Stimulated activated memory B cell treated with anti-CD40 and anti-IgM and Interleukin-4, amounts not matched to agents 10 μg/mL and 1 μg/mL and 100 μg/mL, for 72 hours (primary cell): Measurements from ENCODE around the gene CHST8.

Source experiments
- ATAC-seq: fragments of 150-1000 bp; cut with Tn5 transposase; 2 replicates; pipeline ENCODE4 v1.10.0; 2021
- H3K27ac Mint-ChIP-seq: one replicate; pipeline ENCODE4 v1.8.0; 2022; ENCODE audit warnings: mild to moderate bottlenecking, mixed read lengths
- H3K27me3 Mint-ChIP-seq: one replicate; pipeline ENCODE4 v1.8.0; 2022; ENCODE audit warnings: mixed read lengths
- H3K36me3 Mint-ChIP-seq: one replicate; pipeline ENCODE4 v1.8.0; 2022; ENCODE audit warnings: mixed read lengths
- H3K4me1 Mint-ChIP-seq: one replicate; pipeline ENCODE4 v1.8.0; 2022; ENCODE audit warnings: mixed read lengths
- H3K4me3 Mint-ChIP-seq: one replicate; pipeline ENCODE4 v1.8.0; 2022; ENCODE audit warnings: mild to moderate bottlenecking, moderate library complexity, mixed read lengths
- H3K9me3 Mint-ChIP-seq: one replicate; pipeline ENCODE4 v1.8.0; 2022; ENCODE audit warnings: mixed read lengths

The CHST8 gene

GRCh38 chr19:33669376-33669775 lies 47.6 kb downstream of the CHST8 start:
- H3K4me1 Mint-ChIP-seq, result no peaks in the 10 kb centered on the region
- ATAC-seq, result no peak
- H3K9me3 Mint-ChIP-seq, result peaks cover 12% of the 10 kb centered on the region
- H3K36me3 Mint-ChIP-seq, result no peaks in the 10 kb centered on the region
- H3K27ac Mint-ChIP-seq, result no peak overlapping the region
- H3K27me3 Mint-ChIP-seq, result no peaks in the 10 kb centered on the region
- H3K4me3 Mint-ChIP-seq, result no peak overlapping the region

GRCh38 chr19:33670398-33670797 lies 48.6 kb downstream of the CHST8 start:
- no peak for ATAC-seq
- Mint-ChIP-seq H3K4me1 (no peaks in the 10 kb centered on the region), H3K27me3 (no peaks in the 10 kb centered on the region), H3K27ac (no peak overlapping the region), H3K36me3 (no peaks in the 10 kb centered on the region), H3K4me3 (no peak overlapping the region), H3K9me3 (peaks cover 12% of the 10 kb centered on the region)

DNA sequence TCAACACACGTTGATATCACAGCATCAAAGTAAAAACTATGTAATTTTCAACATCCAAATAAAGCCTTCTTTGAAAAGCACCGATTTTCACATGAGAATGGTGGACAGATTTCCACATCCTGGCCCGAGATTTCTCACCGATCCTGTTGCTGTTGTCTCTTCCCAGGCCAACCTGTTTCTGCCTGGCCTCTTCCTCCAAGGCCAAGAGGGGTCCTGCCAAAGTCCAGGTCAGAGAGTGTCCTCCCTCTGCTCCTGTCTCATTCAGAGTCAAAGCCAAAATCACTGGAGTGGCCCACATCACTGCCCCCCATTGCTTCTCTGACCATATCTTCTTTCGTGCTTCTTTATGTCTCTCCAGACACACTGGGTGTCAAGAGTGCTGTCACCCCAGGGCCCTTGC lies 49.5 kb downstream of the CHST8 start:
- no peak overlapping the region for H3K4me3 Mint-ChIP-seq
- H3K4me1 Mint-ChIP-seq, result no peaks in the 10 kb centered on the region
- no peak for ATAC-seq
- H3K27ac Mint-ChIP-seq, result no peak overlapping the region
- H3K36me3 Mint-ChIP-seq, result no peaks in the 10 kb centered on the region
- peaks cover 12% of the 10 kb centered on the region for H3K9me3 Mint-ChIP-seq
- no peaks in the 10 kb centered on the region for H3K27me3 Mint-ChIP-seq

DNA sequence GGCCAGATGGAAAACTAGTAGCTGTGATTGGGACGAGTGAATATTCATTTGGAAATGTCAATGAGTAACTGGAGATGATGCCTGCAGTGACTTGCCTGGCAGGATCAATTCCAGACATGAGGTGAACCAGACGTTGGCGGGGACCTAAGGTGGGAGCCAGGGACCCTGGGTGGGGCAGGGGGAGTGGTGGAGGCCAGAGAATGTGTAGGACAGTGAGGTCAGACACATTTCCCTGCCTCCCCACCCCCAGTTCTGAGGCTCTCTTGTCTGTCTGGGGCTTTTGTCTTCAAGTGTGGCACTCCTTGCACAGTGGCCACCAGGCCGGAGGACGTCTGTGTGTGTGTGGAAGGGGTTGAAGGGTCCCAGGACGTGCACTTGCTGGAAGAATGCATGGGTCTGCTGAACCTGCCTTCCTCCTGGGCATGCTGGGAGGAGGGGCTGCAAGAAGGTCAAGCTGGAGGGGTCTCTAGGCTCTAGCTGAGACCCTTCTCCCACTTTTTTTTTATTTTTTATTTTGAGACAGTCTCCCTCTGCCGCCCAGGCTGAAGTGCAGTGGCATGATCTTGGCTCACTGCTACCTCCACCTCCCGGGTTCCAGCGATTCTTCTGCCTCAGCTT lies 51.6 kb downstream of the CHST8 start:
- no peak overlapping the region for H3K4me3 Mint-ChIP-seq
- H3K36me3 Mint-ChIP-seq, result no peaks in the 10 kb centered on the region
- H3K27ac Mint-ChIP-seq, result no peak overlapping the region
- peaks cover 13% of the 10 kb centered on the region for H3K9me3 Mint-ChIP-seq
- H3K27me3 Mint-ChIP-seq, result no peaks in the 10 kb centered on the region
- ATAC-seq, result no peak
- H3K4me1 Mint-ChIP-seq, result no peaks in the 10 kb centered on the region

DNA sequence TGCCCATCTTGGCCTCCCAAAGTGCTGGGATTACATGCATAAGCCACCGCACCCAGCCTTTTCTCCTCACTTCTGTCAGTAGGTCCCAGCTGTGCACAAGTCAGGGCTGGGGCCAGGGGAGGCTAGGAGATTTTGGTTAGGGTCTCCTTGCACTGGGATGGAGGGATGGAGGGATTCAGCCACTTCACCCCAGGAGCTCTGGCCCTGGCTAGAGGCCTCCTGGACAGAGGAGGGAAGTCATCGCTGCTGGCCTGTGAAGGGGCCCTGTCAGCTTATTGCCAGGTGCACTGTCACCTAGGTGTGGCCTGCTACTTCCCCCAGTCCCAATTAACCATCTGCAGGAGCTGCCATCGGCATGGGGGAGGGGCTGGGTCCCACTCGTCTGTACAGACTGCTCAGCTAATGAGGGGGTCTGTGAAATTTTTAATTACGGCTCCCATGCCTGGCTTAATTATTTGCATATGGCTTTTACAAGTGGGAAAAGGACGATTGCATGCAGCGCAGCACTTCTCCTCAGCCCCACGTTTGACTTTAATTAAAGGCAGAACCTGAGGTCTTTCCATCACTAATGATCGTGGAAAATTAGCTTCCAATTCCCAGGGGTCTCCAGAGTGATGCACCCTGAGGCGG lies 52.4 kb downstream of the CHST8 start:
- ATAC-seq, result no peak
- Mint-ChIP-seq H3K27ac (no peak overlapping the region), H3K4me3 (no peak overlapping the region), H3K36me3 (no peaks in the 10 kb centered on the region), H3K9me3 (peaks cover 13% of the 10 kb centered on the region), H3K4me1 (no peaks in the 10 kb centered on the region), H3K27me3 (no peaks in the 10 kb centered on the region)

DNA sequence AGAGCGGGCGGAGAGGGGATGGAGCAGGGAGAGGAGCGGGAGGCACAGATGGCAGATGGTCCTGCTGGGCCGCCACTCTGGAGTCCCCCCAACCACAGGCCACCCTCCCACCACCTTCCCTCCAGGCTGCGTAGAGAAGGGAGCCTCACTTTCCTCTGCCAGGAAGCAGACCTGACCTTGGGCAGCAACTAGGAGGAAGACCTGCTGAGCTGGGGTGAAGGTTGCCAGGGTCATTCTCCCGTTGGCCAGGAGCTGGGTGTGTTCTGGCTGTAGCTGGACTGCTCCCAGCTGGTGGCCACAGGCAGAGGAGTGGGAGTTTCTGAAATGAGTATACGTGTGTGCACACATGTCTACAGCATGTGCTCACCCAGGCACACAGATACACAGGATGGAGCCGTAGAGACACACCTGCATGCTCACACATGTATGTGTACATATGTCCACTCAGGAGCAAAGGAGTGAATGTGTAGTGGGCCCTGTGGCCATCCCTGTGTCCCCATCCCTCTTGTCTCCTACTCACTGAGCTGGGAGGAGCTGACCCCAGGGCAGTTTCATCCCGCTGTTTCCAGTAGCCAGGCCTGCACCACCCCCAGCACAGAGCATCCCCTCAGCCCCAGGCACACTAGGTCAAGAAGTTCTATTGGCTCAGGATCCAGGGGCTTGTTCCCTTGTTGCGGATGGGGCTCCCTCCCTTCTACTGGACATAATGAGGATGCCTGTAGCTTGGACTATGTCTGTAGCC lies 53.0 kb downstream of the CHST8 start:
- Mint-ChIP-seq H3K27ac (no peak overlapping the region), H3K4me3 (no peak overlapping the region), H3K4me1 (no peaks in the 10 kb centered on the region), H3K27me3 (no peaks in the 10 kb centered on the region), H3K36me3 (no peaks in the 10 kb centered on the region), H3K9me3 (peaks cover 13% of the 10 kb centered on the region)
- ATAC-seq, result no peak

DNA sequence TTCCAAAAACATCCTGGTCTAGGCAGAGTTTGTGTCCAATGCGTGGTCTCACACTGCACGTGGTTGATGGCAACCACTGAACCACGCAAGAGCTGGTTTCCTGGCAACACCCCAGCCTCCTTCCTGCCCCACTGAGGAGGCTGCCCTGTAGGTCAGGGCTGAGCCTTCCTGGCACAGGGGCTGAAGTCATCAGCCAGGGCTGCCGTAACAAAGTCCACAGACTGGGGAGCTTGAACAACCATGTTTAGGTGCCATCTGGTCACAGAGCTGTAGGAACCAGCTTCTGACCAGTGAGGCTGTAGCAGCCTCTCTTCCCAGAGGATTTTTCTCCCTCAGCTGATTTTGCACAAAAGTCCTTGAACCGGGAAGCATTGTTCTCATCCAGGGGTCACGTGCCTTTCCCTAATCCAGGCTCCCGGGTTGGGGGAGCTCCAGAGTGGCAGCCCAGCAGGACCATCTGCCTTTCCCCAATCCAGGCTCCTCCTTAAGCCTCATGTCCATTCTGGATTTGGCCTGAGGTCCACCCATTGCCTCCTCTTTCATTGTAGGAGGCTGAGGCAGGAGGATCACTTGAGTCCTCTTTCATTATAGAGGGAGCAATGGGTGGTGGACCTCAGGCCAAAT lies 53.9 kb downstream of the CHST8 start:
- Mint-ChIP-seq H3K4me3 (no peak overlapping the region), H3K4me1 (no peaks in the 10 kb centered on the region), H3K27ac (no peak overlapping the region), H3K27me3 (no peaks in the 10 kb centered on the region), H3K36me3 (no peaks in the 10 kb centered on the region), H3K9me3 (peaks cover 13% of the 10 kb centered on the region)
- no peak for ATAC-seq

DNA sequence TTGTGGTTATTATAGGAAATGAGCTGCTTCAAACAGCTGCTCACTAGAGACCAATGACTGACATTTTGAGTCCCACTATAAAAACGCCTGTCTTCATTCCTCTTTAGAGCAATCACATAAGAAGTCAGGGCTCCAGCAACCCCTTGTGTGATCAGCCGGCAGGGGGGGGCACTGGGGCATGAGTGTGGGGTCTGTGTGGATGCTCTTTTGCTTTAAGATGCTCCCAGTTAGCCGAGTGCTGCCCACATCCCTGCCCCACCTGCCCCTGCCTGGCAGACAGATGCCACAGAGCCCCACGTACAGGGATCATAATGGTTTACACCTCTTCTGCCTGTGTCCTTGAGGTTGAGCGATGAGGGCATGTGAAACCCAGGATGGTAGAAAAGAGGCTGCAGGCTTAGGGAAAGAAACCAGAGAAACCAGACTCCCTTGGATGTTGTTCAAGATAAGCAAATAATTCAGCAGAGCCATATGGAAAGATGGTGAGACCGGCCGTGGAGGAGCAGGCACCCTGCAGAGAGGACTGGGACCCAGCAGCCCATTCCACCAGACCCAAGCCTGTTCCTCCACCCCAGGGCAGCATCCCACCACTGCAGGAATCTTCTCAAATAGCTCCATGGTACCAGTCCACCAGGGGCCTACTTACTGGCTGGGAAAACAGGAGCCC lies 55.4 kb downstream of the CHST8 start:
- Mint-ChIP-seq H3K9me3 (peaks cover 7% of the 10 kb centered on the region), H3K36me3 (no peaks in the 10 kb centered on the region), H3K4me3 (no peak overlapping the region), H3K27me3 (no peaks in the 10 kb centered on the region), H3K27ac (no peak overlapping the region), H3K4me1 (no peaks in the 10 kb centered on the region)
- no peak for ATAC-seq

- no peak overlapping the region for H3K4me3 Mint-ChIP-seq
- ATAC-seq, result no peak
- H3K9me3 Mint-ChIP-seq, result peaks cover 4% of the 10 kb centered on the region
- no peaks in the 10 kb centered on the region for H3K27me3 Mint-ChIP-seq
- no peaks in the 10 kb centered on the region for H3K4me1 Mint-ChIP-seq
- no peaks in the 10 kb centered on the region for H3K36me3 Mint-ChIP-seq
- no peak overlapping the region for H3K27ac Mint-ChIP-seq
Observed at GRCh38 chr19:33677745-33678426, 56.1 kb downstream of the CHST8 start.

- H3K27ac Mint-ChIP-seq, result no peak overlapping the region
- peaks cover 4% of the 10 kb centered on the region for H3K9me3 Mint-ChIP-seq
- H3K4me3 Mint-ChIP-seq, result no peak overlapping the region
- H3K36me3 Mint-ChIP-seq, result no peaks in the 10 kb centered on the region
- no peak for ATAC-seq
- no peaks in the 10 kb centered on the region for H3K4me1 Mint-ChIP-seq
- H3K27me3 Mint-ChIP-seq, result peaks cover 8% of the 10 kb centered on the region
Observed at GRCh38 chr19:33678796-33679585, 57.2 kb downstream of the CHST8 start.

GRCh38 chr19:33679696-33680095 lies 57.9 kb downstream of the CHST8 start:
- H3K4me3 Mint-ChIP-seq, result no peak overlapping the region
- no peak overlapping the region for H3K27ac Mint-ChIP-seq
- H3K27me3 Mint-ChIP-seq, result peaks cover 15% of the 10 kb centered on the region
- no peaks in the 10 kb centered on the region for H3K36me3 Mint-ChIP-seq
- peaks cover 4% of the 10 kb centered on the region for H3K9me3 Mint-ChIP-seq
- no peak for ATAC-seq
- no peaks in the 10 kb centered on the region for H3K4me1 Mint-ChIP-seq

- no peak for ATAC-seq
- peaks cover 30% of the 10 kb centered on the region for H3K27me3 Mint-ChIP-seq
- H3K9me3 Mint-ChIP-seq, result peaks cover 4% of the 10 kb centered on the region
- H3K27ac Mint-ChIP-seq, result no peak overlapping the region
- no peaks in the 10 kb centered on the region for H3K4me1 Mint-ChIP-seq
- no peak overlapping the region for H3K4me3 Mint-ChIP-seq
- no peaks in the 10 kb centered on the region for H3K36me3 Mint-ChIP-seq
Observed at GRCh38 chr19:33681081-33681680, 59.4 kb downstream of the CHST8 start.

DNA sequence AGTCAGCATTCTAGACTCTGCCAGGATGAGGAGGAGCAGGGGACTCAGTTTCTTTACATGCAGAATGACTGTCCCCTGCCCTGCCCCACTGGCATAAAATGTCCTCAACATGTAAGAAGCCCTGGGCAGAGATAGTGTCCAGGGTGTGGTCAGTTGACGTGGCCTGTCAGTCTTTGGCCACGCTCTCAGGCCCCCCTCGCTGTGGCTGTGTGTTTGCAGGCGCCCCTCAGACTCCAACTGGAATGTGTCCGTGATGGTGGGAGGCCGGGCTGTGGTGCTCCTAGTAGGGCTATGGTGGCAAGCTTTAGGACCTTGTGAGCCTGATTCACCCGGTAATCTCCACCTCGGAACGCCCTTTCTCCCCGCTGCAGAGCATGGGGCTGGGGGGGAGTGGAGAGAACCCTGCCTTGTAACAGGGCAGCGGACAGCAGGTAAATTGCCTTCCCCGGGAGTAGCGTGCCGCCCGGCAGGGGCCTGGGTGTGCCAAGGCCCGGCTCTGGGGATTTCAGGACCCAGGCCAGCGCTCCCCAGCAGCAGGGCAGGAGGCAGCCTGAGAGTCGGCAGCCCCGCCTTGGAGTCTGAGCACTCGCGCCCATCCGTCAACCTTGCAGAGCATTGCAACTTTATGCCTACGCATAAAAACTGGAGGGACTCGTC lies 62.3 kb downstream of the CHST8 start:
- no peak for ATAC-seq

More for the DNA sequence above, 62.3 kb downstream of the CHST8 start:
- H3K9me3 Mint-ChIP-seq, result no peaks in the 10 kb centered on the region
- H3K27ac Mint-ChIP-seq, result no peak overlapping the region
- peaks cover 42% of the 10 kb centered on the region for H3K27me3 Mint-ChIP-seq
- H3K4me3 Mint-ChIP-seq, result no peak overlapping the region
- H3K36me3 Mint-ChIP-seq, result no peaks in the 10 kb centered on the region
- H3K4me1 Mint-ChIP-seq, result no peaks in the 10 kb centered on the region
